GM10266 (cell line): Measurements from ENCODE around the gene SELENOI.
"Not testable (repeated sequence)": the region's sequence is repeated elsewhere in the genome, so short reads cannot be mapped to it uniquely, and the experiment has no call there.

Source experiments
- DNase-seq: peaks from one replicate; pipeline ENCODE4 v3.0.0; 2012; ENCODE audit errors: extremely low spot score
- CTCF ChIP-seq: IDR thresholded peaks from 2 replicates; pipeline ENCODE4 v1.5.1; 2012; ENCODE audit warnings: mild to moderate bottlenecking, low read depth; ENCODE audit not compliant: control insufficient read depth, insufficient read depth; ENCODE audit errors: missing control alignments

Gene SELENOI

GRCh38 chr2:26363323-26363722 is 17.4 kb downstream of the SELENOI start:
- no peak for TF ChIP-seq CTCF

DNA sequence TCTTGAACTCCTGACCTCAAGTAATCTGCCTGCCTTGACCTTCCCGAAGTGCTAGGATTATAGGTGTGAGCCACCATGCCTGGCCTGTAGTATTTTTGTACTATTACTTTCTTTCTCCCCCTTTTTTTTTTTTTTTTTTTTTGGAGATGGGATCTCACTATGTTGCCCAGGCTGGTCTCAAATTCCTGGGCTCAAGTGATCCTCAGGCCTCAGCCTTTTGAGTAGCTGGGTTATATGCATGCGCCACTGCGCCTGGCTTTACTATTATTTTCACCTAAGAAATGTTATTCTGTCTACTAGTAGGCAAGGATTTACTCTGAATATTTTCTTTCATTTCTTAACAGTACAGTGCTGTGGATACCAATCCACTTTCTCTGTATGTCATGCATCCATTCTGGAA is 18.0 kb downstream of the SELENOI start:
- no peak for TF ChIP-seq CTCF
- no peak for DNase-seq

More at GRCh38 chr2:26363323-26363722, 17.4 kb downstream of the SELENOI start:
- no peak for DNase-seq

GRCh38 chr2:26364669-26365068 is 18.7 kb downstream of the SELENOI start:
- DNase-seq = no peak
- TF ChIP-seq CTCF = no peak

DNA sequence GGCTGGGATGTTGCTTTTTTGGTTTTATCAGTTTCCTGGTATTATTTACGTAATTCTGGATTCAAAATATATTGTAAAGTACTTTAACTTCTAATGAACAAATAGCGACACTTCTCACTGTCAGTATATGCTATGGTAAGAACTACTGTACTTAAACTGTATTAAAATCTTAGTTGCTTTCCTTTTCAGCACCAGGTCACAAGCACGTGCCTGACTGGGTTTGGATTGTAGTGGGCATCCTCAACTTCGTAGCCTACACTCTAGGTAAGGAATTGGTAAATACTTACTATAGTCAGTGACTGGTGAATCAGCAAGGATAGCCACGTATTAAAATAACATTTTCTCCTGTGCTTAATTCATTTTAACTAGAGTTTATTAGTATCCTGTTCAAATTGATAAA is 21.0 kb downstream of the SELENOI start:
- no peak for DNase-seq
- TF ChIP-seq CTCF = no peak

GRCh38 chr2:26369664-26370063 is 23.7 kb downstream of the SELENOI start:
- not testable (repeated sequence) for DNase-seq

- DNase-seq = not testable (repeated sequence)
Measured at GRCh38 chr2:26370909-26371308, 25.0 kb downstream of the SELENOI start.

DNA sequence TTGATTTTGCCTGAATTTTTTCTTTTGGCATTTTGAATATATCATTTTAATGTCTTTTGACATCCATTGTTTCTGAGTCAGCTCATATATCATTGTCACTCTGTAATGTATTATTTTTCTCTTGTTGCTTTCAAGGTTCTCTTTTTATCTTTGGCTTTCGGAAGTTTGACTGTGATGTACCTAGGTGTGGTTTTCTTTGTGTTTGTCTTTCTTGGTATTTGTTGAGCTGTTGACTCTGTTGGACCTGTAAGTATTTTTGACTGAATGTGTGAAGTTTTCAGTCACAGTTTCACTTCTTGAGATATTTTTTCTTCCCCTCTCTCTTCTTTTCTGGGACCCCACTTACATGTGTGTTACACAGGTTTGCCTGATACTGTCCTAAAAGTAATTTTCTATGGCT is 30.9 kb downstream of the SELENOI start:
- no peak for DNase-seq
- no peak for TF ChIP-seq CTCF

DNA sequence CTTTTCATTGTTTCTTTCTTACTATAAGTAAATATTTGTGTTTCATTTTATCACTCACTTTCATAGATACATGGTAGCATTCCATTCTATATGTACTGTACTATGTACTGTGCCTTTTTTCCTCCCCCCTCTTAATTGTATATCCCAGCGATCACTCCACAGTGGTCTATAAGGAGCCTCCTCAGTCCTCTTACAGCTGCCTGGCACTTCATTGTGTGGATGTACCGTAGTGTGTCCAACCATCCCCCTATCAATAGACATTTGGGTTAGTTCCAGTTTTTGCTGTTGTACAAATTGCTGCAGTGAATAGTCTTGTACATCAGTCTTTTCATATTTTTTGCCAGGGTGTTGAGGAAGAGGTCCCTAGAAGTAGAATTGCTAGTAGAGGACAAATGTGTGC is 34.3 kb downstream of the SELENOI start:
- DNase-seq = no peak
- TF ChIP-seq CTCF = no peak
